ENCODE data around the gene WNT7B.

The WNT7B gene

DNA sequence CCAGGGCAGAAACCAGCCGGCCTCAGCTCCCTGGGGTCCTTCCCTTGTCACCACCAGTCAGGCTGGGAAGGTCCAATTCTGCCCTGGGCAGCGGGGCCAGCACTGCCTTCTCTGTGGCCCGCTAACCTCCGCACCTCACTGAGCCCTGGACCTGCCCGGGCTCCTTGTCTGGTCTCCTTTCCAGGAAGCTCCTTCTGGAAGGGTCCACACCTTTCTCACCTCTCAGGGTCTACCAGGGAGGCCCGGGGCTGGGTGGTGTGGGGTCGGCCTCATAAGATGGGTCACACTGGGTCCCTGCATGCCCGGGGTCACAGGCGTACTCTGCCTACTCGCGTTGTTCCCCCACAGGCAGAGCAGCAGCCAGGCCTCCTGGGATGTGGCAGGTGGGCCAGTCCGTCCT is 69.0 kb downstream of the WNT7B start:
- TF ChIP-seq, protein P1, sequence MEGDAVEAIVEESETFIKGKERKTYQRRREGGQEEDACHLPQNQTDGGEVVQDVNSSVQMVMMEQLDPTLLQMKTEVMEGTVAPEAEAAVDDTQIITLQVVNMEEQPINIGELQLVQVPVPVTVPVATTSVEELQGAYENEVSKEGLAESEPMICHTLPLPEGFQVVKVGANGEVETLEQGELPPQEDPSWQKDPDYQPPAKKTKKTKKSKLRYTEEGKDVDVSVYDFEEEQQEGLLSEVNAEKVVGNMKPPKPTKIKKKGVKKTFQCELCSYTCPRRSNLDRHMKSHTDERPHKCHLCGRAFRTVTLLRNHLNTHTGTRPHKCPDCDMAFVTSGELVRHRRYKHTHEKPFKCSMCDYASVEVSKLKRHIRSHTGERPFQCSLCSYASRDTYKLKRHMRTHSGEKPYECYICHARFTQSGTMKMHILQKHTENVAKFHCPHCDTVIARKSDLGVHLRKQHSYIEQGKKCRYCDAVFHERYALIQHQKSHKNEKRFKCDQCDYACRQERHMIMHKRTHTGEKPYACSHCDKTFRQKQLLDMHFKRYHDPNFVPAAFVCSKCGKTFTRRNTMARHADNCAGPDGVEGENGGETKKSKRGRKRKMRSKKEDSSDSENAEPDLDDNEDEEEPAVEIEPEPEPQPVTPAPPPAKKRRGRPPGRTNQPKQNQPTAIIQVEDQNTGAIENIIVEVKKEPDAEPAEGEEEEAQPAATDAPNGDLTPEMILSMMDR (IDR thresholded peaks at IDR 0.05), result no peak

DNA sequence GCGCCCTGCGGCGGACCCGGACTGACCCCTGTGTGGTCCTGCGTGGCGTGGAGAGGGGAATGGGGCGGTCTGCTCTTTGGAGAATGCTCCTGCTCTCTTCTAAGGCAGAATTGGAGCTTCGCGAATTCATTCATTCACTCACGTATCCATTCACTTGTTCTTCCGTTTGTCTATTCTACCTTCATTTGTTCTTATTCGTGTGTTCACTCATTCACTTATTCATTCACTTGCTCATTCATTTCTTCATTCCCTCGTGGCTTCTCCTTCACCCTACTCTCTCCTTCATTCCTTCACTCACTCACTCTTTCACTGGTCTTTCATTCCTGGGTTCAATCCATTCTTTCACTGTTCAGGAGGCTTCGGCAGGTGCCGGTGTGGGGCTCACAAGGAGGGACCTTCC is 69.6 kb downstream of the WNT7B start:
- TF ChIP-seq, protein P1 (IDR thresholded peaks at IDR 0.05), result no peak

DNA sequence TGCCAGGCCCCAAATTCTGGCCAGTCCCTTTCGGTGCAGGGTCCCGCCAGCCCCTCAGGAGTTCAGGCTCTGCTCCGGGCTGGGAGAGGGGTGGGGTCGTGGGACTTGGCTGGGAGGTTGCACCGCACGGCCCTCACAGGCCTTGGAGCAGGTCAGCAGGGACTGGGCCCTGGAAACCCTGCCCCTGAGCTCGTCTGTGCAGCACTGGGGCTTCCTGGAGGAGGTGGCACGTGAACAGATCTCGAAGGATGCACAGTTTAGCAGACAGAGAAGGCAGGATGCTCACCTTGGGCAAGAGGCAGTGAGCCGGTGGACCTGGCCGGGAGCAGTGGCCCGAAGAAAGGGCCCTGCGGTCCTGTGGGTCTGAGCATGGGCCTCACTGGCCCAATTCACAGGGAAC is 70.0 kb downstream of the WNT7B start:
- TF ChIP-seq, protein P1 (IDR thresholded peaks at IDR 0.05), result no peak

DNA sequence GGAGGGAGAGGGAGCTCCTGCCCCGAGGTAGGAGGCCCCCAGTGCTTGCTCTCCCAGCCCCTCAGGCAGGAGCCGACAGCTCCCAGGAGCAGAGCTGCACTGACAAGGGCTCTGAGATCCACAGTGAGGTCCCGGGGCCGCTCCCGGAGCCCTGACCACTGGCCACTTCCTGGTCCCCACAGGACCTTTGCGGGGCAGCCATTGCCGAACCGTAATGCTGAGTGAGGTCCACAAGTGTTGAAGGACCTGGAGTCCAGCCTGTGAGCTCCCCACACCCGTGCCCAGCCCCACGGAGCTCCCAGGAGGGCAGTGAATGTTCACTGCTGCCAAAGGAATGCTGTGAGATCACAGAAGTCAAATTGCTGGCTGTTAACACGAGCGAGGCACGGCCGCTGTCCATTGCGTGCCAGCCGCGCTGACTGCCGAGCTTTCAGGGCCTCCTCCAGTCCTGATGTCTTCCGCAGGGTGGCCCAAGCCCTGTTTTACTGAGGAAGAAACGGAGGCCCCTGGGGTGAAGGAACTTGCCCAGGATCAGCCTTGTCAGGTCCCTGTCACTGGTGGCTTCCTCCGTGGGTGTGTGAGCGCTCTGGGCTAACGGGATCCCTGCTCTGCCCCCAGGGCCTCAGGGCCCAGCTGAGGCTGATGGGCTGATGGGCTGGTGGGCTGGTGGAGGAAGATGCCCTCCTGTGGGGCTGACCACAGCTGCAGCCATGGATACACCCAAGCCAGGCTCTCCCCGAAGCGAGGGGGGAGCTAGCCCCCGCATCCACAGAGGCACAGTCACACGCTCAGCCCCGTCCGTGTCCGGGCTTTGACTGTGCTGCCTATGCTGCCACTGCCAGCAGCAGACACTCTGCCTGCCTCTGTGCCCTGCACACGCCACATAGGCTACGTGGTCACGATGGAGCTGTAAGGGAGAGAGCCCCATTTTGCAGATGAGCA is 70.8 kb downstream of the WNT7B start:
- TF ChIP-seq, protein P1 (IDR thresholded peaks at IDR 0.05), result no peak

DNA sequence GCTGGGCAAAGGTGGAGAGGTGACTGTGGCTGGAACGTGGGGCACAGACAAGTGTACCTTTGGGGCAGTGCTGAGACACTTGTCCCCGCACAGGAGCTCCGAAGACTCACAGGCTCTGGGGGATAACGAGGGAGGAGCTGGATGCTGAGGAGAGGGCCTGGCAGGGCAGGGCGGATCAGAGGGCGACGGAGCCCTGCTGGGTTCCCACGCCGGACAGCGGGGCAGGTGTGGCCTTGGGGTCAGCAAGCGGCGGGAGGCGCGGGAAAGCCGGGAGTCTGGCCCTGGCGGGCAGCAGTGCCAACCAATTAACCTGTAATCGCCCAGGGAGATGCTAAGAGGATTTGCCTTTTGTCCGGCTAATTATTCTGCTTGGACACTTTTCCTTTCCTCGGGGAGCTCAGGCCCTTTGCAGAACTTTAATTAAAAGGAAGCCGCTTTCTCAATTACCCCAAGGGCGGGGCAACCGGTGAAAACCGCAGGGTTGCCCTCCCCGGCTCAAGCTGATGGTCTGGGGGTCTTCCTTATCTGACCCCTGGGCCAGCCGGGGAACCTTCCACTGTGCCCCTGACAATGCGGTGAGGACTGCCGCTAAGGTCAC is 71.5 kb downstream of the WNT7B start:
- TF ChIP-seq, protein P1 (IDR thresholded peaks at IDR 0.05), result no peak

DNA sequence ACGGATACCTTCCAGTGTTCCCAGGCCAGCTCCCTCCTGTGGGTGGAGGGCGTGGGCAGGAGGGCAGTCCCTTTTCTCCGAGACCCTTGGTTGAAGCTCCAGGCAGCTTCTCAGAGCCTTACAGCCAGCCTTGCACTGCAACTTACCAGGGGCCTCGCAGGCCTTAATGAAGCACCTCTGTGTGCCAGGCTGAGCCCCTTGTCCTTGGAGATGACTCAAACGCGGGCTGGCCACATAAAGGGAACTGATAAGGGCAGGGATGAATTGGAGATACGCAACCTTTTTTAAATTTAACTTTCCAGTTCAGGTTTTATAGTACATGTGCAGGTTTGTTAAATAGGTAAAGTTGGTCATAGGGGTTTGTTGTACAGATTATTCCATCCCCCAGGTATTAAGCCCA is 72.7 kb downstream of the WNT7B start:
- TF ChIP-seq, protein P1 (IDR thresholded peaks at IDR 0.05), result no peak

DNA sequence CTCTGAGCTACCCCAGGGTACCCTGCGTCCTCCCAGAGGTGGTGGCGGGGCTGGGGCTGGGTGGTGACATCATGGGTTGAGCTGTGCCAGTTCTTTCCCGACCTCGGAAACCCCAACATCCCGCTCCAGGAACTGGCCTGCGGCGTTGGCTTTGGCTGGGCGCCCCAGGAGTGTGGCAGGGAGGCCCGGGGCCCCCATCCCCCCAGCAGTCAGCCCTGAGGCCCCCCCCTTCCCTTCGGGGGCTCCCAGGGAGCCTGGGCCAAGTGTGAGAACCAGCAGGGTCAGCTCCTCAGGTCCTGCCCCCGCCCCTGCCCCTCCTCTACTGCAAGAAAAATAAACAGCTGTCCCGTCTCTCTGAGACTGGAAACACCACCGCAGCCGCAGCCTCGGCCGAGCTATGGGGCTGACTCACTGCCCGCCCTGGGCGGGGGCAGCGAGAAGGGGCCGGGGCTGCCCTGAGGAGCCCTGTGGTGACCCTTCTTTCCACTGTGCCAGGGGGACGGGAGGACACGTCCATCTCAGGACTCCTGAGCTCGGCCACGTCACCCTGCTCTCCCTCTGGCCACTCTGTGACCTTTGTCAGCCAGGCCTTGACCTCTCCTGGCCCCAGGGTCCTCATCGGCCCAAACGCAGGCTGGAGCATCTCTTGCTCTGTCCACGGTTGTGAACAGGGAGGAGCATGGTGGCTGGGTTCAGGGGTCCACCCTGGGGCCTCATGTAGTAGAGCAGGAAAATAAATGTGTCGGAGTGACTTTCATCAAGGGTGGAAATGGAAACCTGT is 73.4 kb downstream of the WNT7B start:
- TF ChIP-seq, protein P1 (IDR thresholded peaks at IDR 0.05), result no peak

Data from LNCAP (cell line).